Transverse colon (tissue), 4 donors: ENCODE measurements around the gene ALB. TPM values are rescaled to one million over a fixed set of nuclear protein-coding genes. Genes with fewer than 3 reads are reported as not detected.

Experiments
- DNase-seq: peaks from one replicate; pipeline ENCODE4 v3.0.0-alpha.2; 2019
- H3K27ac ChIP-seq, 4 donors: fragments of 200-600 bp; sonication (generic); 2 replicates each; pipeline ENCODE4 v1.5.1; 2016 to 2018; ENCODE audit warnings: inconsistent platforms in 4 of 4
- H3K27me3 ChIP-seq: fragments of 200-600 bp; sonication (generic); 2 replicates; pipeline ENCODE4 v1.5.1; 2017; ENCODE audit warnings: inconsistent platforms
- H3K36me3 ChIP-seq, 4 donors: fragments of 200-600 bp; sonication (generic); 2 replicates each; pipeline ENCODE4 v1.5.1; 2017 to 2019; ENCODE audit warnings: inconsistent platforms in 4 of 4
- H3K4me1 ChIP-seq, 4 donors: fragments of 200-600 bp; sonication (generic); 2 replicates each; pipeline ENCODE4 v1.5.1; 2017 to 2020; ENCODE audit warnings: inconsistent platforms in 4 of 4
- H3K4me3 ChIP-seq, 4 donors: fragments of 200-600 bp; sonication (generic); 1 replicate in 1 of 4; 2 replicates in 3 of 4; pipeline versions ENCODE4 v1.5.1 to v1.6.1; 2017 to 2019; ENCODE audit warnings: inconsistent platforms in 4 of 4
- H3K9me3 ChIP-seq, 2 donors: fragments of 200-600 bp; sonication (generic); 2 replicates each; pipeline ENCODE4 v1.5.1; 2017 to 2019; ENCODE audit warnings: inconsistent platforms in 2 of 2
- EP300 ChIP-seq: sonication (generic); formaldehyde crosslinking; IDR thresholded peaks from one replicate; pipeline ENCODE4 v1.6.1; 2017; ENCODE audit warnings: antibody characterized with exemption, low read depth
- POLR2A ChIP-seq: fragments of 450-650 bp; IDR thresholded peaks from one replicate; pipeline ENCODE4 v1.6.1; 2016; ENCODE audit warnings: antibody characterized with exemption, mild to moderate bottlenecking, moderate library complexity
- POLR2AphosphoS5 ChIP-seq, 3 donors: sonication (generic); formaldehyde crosslinking; IDR thresholded peaks; one replicate each; pipeline ENCODE4 v1.6.1; 2016; ENCODE audit warnings: antibody characterized with exemption in 3 of 3
- WGBS, 2 donors: methylation state at CpG; one replicate each; pipeline ENCODE4 v1.1.5; 2018; ENCODE audit warnings: low coverage in 1 of 2; 5-methylcytosine and 5-hydroxymethylcytosine counted together
- in situ Hi-C, 4 donors: fragments of 200-750 bp; cut with MboI; loops; one replicate each; pipeline versions ENCODE4 v1.15.0 to v1.15.1; 2017; ENCODE audit warnings: low sequenced_read_pairs in 3 of 4, low pct_ligation_motif_present in 1 of 4, low pct_unique_long_range_greater_than_20kb in 1 of 4
- intact Hi-C: fragments of 100-400 bp; cut with DNase I; formaldehyde crosslinking; loops from one replicate; pipeline ENCODE4 v1.15.1; 2023; ENCODE audit warnings: low total_unique reads
- total RNA-seq, 4 donors: library from RNA; depleted of rRNA; stranded (reverse); fragments of >200 nt; gene quantifications; one replicate each; pipeline ENCODE4 v1.1.0, GENCODE V29; 2016
- TF ChIP-seq, protein P1 (sequence below), 5 experiments: fragments of 200-600 bp in 3 of 5; fragments of 450-650 bp in 2 of 5; sonication (generic) in 3 of 5; IDR thresholded peaks; 1 replicate in 2 of 5; 2 replicates in 3 of 5; pipeline ENCODE4 v1.5.1; 2016 to 2017; ENCODE audit warnings: antibody characterized with exemption in 5 of 5, inconsistent platforms in 3 of 5, mild to moderate bottlenecking in 2 of 5, moderate library complexity in 1 of 5

Gene ALB
- total RNA-seq, 4 donors from 2014 or later, result 0.64 TPM; not detected in 3

DNA sequence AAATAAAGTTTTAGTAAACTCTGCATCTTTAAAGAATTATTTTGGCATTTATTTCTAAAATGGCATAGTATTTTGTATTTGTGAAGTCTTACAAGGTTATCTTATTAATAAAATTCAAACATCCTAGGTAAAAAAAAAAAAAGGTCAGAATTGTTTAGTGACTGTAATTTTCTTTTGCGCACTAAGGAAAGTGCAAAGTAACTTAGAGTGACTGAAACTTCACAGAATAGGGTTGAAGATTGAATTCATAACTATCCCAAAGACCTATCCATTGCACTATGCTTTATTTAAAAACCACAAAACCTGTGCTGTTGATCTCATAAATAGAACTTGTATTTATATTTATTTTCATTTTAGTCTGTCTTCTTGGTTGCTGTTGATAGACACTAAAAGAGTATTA, 370 bp downstream of the ALB start:
- TF ChIP-seq EP300 (no peak), POLR2AphosphoS5 (IDR thresholded peaks at IDR 0.05) (no peak), POLR2A (no peak)
- TF ChIP-seq, protein P1, sequence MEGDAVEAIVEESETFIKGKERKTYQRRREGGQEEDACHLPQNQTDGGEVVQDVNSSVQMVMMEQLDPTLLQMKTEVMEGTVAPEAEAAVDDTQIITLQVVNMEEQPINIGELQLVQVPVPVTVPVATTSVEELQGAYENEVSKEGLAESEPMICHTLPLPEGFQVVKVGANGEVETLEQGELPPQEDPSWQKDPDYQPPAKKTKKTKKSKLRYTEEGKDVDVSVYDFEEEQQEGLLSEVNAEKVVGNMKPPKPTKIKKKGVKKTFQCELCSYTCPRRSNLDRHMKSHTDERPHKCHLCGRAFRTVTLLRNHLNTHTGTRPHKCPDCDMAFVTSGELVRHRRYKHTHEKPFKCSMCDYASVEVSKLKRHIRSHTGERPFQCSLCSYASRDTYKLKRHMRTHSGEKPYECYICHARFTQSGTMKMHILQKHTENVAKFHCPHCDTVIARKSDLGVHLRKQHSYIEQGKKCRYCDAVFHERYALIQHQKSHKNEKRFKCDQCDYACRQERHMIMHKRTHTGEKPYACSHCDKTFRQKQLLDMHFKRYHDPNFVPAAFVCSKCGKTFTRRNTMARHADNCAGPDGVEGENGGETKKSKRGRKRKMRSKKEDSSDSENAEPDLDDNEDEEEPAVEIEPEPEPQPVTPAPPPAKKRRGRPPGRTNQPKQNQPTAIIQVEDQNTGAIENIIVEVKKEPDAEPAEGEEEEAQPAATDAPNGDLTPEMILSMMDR (IDR thresholded peaks at IDR 0.05), result no peak
- no peak overlapping the region for H3K27ac ChIP-seq
- WGBS, 2 donors, result 95 to 100% methylated on average over 1 of the region's 1 CpG
- no peaks in the 10 kb centered on the region for H3K4me1 ChIP-seq
- H3K4me3 ChIP-seq, result no peak overlapping the region
- intact Hi-C loops, result no loop called here
- in situ Hi-C loops, result no loop called here
- no peaks in the 10 kb centered on the region for H3K36me3 ChIP-seq
- no peaks in the 10 kb centered on the region for H3K27me3 ChIP-seq
- no peak for DNase-seq
- no peaks in the 10 kb centered on the region for H3K9me3 ChIP-seq

DNA sequence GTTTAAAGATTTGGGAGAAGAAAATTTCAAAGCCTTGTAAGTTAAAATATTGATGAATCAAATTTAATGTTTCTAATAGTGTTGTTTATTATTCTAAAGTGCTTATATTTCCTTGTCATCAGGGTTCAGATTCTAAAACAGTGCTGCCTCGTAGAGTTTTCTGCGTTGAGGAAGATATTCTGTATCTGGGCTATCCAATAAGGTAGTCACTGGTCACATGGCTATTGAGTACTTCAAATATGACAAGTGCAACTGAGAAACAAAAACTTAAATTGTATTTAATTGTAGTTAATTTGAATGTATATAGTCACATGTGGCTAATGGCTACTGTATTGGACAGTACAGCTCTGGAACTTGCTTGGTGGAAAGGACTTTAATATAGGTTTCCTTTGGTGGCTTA, 1.1 kb downstream of the ALB start:
- TF ChIP-seq POLR2AphosphoS5 (IDR thresholded peaks at IDR 0.05) (no peak), POLR2A (no peak), EP300 (no peak)
- TF ChIP-seq, protein P1 (IDR thresholded peaks at IDR 0.05), result no peak
- no peaks in the 10 kb centered on the region for H3K4me1 ChIP-seq
- in situ Hi-C loops (no loop called here), intact Hi-C loops (no loop called here)
- no peaks in the 10 kb centered on the region for H3K9me3 ChIP-seq
- no peaks in the 10 kb centered on the region for H3K27me3 ChIP-seq
- DNase-seq, result no peak
- no peak overlapping the region for H3K27ac ChIP-seq
- H3K4me3 ChIP-seq, result no peak overlapping the region
- H3K36me3 ChIP-seq, result no peaks in the 10 kb centered on the region
- WGBS, 2 donors, result 93 to 98% methylated on average over 2 of the region's 2 CpGs

DNA sequence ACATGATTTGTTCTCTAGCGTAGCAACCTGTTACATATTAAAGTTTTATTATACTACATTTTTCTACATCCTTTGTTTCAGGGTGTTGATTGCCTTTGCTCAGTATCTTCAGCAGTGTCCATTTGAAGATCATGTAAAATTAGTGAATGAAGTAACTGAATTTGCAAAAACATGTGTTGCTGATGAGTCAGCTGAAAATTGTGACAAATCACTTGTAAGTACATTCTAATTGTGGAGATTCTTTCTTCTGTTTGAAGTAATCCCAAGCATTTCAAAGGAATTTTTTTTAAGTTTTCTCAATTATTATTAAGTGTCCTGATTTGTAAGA, 2.4 kb downstream of the ALB start:
- H3K9me3 ChIP-seq, result no peaks in the 10 kb centered on the region
- in situ Hi-C loops (no loop called here), intact Hi-C loops (no loop called here)
- H3K36me3 ChIP-seq, result no peaks in the 10 kb centered on the region
- no peak overlapping the region for H3K4me3 ChIP-seq
- 95 to 100% methylated on average over 1 of the region's 1 CpG for WGBS, 2 donors
- no peak overlapping the region for H3K27ac ChIP-seq
- H3K4me1 ChIP-seq, result no peaks in the 10 kb centered on the region
- no peak for DNase-seq
- H3K27me3 ChIP-seq, result no peaks in the 10 kb centered on the region
- TF ChIP-seq POLR2AphosphoS5 (IDR thresholded peaks at IDR 0.05) (no peak), POLR2A (no peak), EP300 (no peak)
- TF ChIP-seq, protein P1 (IDR thresholded peaks at IDR 0.05), result no peak

DNA sequence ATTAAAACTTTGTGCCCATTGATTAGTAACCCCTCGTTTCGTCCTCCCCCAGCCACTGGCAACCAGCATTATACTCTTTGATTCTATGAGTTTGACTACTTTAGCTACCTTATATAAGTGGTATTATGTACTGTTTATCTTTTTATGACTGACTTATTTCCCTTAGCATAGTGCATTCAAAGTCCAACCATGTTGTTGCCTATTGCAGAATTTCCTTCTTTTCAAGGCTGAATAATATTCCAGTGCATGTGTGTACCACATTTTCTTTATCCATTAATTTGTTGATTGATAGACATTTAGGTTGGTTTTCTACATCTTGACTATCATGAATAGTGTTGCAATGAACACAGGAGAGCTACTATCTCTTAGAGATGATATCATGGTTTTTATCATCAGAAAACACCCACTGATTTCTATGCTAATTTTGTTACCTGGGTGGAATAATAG, 3.2 kb downstream of the ALB start:
- in situ Hi-C loops, result no loop called here
- no peaks in the 10 kb centered on the region for H3K27me3 ChIP-seq
- H3K36me3 ChIP-seq, result no peaks in the 10 kb centered on the region
- no peak overlapping the region for H3K4me3 ChIP-seq
- no peaks in the 10 kb centered on the region for H3K4me1 ChIP-seq
- H3K27ac ChIP-seq, result no peak overlapping the region
- WGBS, 2 donors, result 73 to 92% methylated on average over 2 of the region's 2 CpGs
- no peak for DNase-seq
- intact Hi-C loops, result no loop called here
- TF ChIP-seq, protein P1 (IDR thresholded peaks at IDR 0.05), result no peak
- TF ChIP-seq POLR2A, result no peak
- no peaks in the 10 kb centered on the region for H3K9me3 ChIP-seq
